NCI-H345 treated with DMSO at 0.1 percent for 48 hours (cell line): ENCODE data around the gene CHCHD3.

Experiments
- DNase-seq: peaks from one replicate; lab custom pipeline; 2025; ENCODE audit not compliant: unreplicated experiment; lab: John Stamatoyannopoulos, UW

The CHCHD3 gene

DNA sequence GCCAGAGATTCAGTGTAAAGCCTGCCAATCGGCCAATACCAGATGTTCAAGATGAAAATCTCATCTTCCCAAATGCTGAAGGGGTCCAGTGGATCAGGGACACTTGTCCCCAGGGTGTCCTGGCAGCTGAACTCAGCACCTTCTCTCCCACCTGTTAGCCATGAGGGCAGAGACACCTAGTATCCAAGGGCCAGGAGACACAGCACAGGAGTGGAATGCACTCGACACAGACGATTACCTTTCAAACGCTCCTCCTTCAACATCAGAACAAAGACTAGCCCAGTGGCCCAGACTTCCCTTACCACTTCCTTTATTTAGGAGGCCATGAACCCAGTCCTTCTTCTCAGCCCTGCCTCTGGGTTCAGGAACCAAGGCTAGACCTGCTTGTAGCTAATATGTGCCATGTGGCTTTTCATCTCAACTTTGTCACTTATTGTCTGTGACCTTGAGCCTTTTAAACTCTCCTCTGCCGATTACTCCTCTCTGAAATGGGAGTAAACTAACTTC lies 325.4 kb downstream of the CHCHD3 start:
- DNase-seq, result no peak

DNA sequence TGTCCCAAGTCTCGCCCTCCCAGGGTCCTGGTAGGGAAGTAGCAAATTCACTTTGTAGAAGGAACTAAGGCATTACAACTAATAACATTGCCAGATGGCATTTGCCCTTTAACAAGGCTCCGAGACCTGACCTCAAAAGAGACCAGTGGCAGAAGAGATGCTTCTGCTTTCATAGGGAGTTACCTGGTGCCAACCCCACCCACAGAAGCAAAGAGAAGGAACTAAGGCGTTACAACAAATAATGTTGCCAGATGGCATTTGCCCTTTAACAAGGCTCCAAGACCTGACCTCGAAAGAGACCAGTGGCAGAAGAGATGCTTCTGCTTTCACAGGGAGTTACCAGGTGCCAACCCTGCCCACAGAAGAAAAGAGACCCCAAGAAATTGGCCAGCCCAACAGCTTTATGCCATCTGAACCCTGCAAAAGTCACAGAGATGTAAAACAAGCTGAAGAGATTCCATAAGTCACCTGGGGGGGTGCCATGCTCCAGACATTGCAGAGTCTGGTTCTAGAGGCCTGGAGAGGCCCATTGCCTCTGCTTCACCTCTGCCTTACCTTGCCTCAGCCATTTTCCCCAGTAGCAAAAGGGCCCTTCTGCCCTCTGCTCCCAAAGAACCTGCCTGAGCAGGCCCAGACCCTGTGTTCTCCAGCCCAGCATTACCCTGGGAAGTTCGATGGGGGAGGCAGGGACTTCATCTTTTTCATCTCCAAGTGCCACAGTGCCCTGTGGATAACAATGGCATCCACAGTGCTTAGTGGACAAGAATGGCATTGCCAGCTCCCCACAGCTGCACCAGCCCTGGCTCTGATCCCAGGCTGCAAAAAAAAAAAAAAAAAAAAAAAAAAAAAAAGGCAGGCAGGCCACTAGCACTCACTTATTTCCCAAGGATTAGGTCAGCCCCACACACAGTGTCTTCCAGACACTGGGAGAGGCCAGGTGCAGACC lies 326.1 kb downstream of the CHCHD3 start:
- no peak for DNase-seq

DNA sequence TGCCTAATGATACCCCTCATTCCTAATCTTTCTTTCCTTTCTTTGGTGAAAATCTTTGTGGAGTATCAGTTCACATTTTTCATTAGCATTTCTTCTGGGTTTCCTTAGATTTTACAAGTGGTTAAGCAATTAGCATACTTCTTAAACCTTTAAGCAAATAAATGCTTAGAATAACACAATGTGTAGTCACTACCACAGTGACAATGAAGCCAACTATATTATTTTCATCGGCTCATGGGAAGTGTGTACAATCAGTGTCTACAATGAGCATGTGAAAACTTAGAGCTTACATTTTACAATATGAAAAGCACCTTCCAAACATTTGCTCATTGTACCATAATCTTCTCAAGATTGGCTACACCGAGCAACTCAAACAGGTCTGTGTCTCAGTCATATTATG lies 329.5 kb downstream of the CHCHD3 start:
- DNase-seq, result no peak

DNA sequence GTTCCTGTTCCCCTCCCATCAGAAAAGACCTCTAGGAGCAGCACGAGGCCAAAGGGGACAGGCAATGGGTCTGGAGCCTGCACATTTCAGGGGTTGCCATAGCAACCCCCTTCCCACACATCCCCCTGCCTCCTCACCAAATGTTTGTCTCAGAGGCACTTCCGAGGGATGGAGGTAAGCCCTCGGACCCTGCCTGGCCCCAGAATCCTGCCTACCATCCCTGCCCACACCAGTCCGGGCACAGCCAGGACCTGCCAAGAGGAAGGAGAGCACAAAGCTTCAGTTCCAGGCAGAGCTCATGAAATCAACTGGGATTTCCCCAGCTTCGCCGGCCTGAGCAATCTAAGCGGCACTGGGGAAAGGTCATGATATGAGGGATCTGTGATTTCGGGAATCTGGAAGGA lies 330.6 kb downstream of the CHCHD3 start:
- DNase-seq, result no peak

DNA sequence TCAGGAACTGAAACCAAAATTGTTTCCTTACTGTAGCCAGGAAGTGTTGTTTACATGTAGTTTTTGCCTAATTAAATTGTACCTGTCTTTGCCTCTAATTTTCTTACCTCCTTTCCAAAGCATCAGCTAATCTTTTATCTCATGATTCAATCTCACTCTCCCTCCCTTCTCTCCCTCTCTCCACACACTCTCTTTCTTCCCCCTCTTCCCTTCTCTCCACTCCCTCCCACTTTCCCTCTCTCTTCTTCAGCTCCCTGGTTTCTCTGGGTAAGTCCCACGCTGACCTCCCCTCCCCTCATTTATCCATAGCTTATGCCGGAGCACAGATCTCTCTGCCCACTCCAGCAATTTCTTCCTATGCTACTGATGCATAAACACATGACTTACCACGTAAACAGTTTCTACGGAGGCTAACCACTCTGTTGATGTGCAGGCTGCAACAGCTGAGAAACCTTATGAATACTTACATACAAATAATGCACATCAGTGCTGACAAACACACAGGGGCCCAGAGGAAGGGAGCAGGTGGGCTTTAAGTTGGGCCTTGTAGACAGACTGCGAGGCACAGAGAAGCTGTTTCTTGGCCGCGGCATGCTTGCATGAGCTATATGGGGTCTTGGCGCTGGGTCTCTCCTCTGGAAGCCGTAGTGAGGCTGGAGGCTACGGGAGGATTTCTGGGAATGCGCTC lies 331.2 kb downstream of the CHCHD3 start:
- no peak for DNase-seq

DNA sequence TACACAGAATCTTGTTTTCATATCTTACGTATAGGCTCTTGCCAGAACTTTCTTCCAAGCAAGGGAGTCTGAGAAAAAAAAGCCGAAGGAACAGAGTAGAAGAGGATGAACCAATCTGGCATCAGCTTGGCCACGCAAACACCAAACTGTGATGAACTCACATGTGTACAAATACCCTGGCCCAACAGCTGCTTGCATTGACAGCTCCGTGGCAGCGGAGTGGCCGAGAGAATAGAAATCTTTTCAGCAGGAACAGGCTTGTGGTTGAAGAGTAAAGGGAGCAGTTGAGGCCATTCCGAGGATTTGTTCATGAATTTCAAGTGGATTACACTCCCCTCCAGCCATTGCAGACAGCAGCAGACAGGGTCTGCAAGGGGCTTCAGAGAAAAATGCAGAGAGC lies 331.8 kb downstream of the CHCHD3 start:
- no peak for DNase-seq

DNA sequence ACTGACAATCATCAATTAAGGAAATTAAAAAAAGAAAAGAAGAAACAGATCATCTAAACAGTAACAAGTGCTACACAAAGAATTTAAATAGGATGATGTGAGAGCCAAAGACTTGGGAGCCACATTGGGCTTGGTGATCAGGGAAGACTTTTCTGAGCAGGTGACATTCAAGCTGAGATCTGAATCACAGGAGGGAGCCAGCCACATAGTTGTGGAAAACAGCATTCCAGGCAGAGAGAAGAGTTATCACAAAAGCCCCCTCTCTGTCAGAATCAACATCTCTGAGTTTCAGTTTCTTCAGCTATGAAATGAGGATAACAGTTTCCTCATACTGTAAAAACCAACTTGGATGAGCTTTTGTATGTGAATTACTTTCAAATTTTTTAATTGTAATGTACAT lies 336.4 kb downstream of the CHCHD3 start:
- DNase-seq, result no peak

DNA sequence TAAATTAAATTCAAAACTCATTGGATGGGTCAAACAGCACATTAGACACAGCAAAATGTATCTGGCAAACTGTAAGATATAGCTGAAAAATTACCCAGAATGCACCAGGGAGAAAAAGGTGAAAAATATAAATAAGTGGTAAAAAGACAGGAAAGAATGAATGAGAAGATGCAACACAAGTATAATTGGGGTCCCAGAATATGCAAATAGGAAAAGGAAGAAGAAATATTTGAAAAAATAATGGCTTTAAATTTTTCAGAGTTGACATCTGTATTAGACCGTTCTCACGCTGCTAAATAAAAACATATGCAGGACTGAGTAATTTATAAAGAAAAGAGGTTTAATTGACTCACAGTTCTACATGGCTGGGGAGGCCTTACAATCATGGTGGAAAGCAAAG lies 337.9 kb downstream of the CHCHD3 start:
- DNase-seq, result no peak

DNA sequence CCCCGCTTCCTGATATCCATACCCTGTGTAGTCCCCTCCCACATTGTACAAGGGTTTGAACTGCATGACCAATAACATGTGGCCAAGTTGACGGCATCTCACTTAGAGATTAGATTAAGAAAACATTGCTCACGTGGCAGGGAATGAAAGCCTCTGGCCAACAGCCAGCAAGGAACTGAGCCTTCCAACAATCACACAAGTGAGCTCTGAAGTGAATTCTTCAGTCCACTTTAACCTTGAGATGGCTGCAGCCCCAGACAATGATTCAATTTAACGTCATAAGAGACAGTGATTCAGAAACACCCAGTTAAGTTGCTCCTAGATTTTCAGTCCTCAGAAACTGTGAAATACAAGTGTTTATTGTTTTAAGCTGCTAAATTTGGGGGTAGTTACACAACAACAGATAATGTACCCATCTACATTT lies 339.7 kb downstream of the CHCHD3 start:
- DNase-seq, result no peak

DNA sequence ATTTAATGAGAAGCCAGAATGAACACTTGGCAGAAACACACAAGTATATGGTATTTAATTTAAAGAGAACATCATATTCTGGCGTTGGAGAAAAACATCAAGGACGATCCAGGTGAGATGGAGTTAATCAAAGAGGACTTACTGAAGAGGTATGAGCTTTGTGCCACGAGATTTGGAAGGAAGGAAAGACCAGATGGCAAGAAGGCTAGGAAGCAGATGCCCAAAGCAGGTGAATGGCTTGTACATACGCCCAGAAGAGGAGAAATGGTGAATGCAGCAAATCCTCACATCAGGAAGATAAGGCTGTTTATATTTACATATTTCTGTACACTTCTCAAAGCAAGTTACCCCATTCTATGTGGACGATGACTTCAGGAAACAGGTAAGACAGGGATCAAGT lies 341.7 kb downstream of the CHCHD3 start:
- no peak for DNase-seq

DNA sequence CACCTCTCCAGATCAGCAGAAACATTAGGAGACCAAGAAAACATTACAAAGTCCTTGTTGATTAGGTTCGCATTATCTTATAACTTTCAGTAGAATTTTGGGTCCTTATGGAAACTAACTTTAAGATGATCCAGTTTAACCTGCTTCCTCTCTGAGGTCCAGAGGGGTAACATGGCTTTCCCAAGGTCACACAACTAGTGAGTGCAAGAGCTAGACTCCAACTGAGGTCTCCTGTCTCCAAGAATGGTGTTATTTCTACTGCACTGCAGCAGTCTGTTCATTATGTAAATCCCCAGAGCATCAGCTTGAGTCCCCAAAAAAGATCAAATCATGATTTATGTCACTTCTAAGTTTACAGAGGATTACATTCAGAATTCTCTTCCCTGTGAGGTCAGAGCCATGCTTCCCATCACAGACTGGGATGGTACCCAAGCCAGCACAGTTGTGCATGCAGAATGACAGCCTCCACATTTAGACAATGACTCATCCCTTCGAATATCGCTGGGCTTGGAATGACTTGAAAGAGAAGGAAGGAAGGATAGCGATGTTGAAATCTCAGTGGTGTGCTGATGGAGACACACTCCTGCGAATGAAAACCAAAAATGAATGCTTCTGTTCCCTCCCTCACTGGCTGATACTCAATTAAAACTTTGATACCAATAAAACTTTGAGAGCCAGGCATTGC lies 342.5 kb downstream of the CHCHD3 start:
- DNase-seq, result no peak

DNA sequence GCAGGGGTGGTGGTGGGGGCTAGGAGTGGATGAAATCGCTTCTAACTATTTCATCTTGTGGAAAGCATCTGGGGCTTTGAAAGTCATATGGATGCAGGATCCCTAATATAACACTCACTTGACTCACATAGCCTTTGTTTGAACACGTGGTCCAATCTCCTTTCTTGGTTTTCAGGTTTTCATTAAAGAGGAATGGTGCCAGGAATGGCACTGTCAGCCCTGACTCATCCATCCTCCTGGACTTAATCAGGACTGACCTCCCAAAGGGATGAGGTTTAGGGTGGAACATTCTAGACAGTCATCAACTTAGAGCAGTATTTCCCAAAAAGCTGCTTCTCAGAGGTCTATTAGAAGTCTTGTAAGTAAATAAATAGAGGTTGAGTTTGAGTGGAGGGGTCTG lies 343.6 kb downstream of the CHCHD3 start:
- no peak for DNase-seq

DNA sequence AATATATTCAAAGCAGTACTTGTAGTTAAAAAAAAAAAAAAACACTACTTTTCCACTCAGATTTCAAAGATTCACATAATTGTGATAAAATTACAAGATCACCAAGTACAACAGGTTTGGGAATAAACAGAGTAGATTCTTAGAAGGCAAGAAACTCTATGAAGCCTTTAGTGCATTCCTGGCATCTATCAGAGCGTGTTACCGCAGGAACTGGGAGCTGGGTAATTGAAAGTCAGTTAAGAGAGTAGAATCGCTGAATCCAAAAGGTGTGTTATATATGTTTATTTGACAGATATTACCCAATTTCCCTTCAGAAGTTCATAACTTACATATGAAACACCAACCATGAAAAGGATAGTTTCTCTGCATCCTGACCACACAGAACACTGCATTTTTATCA lies 346.4 kb downstream of the CHCHD3 start:
- DNase-seq, result no peak
